GM12872 (cell line): ENCODE measurements around the gene KCNIP1.

Experiments used
- TF ChIP-seq, protein P1 (sequence below): IDR thresholded peaks from 3 replicates; pipeline ENCODE4 v1.5.1; 2011; ENCODE audit warnings: low read depth, mild to moderate bottlenecking, low read length, moderate library complexity; ENCODE audit not compliant: insufficient read depth

Gene KCNIP1

DNA sequence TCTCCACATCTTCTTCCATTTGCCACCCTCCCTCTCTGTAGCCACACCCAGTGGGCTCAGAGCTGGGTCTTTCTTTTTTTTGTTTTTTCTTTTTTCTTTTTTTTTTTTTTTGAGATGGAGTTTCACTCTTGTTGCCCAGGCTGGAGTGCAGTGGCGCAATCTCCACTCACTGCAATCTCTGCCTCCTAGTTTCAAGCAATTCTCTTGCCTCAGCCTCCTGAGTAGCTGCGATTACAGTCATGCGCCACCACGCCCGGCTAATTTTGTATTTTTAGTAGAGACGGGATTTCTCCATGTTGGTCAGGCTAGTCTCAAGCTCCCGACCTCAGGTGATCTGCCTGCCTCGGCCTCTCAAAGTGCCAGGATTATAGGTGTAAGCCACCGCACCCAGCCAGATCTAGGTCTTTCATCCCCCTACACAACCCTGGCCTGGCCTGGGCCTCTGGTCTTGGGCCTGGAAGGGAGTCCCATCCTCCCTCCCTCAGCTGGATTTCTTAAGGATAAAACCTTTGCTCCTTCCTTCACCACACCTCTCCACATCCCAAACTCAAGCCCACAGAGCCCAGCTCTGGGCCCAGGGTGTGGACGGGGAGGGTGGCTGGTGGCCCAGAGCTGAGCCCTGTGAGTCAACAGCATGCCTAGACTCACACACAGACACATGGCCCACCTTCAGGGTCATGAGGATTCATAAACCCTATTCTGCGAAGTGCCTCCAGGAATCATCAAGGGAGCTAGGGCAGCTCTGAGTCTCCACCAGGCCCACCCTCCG lies 18.8 kb upstream of the KCNIP1 start:
- TF ChIP-seq, protein P1, sequence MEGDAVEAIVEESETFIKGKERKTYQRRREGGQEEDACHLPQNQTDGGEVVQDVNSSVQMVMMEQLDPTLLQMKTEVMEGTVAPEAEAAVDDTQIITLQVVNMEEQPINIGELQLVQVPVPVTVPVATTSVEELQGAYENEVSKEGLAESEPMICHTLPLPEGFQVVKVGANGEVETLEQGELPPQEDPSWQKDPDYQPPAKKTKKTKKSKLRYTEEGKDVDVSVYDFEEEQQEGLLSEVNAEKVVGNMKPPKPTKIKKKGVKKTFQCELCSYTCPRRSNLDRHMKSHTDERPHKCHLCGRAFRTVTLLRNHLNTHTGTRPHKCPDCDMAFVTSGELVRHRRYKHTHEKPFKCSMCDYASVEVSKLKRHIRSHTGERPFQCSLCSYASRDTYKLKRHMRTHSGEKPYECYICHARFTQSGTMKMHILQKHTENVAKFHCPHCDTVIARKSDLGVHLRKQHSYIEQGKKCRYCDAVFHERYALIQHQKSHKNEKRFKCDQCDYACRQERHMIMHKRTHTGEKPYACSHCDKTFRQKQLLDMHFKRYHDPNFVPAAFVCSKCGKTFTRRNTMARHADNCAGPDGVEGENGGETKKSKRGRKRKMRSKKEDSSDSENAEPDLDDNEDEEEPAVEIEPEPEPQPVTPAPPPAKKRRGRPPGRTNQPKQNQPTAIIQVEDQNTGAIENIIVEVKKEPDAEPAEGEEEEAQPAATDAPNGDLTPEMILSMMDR: no peak

DNA sequence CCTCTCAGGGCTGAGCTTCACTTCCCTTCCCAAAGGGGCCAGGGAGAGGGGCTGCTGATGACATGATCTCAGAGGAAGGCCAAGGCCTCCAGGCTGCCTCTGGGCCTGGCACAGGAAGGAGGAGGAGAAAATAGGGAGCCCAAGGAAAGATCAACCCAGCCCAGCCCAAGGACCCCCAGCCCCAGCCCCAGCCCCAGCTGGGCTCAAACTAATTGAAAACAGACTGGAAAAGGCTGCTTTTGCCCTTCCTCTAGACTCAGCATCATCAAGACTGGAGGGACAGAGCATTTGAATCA lies 18.3 kb upstream of the KCNIP1 start:
- TF ChIP-seq, protein P1: no peak

DNA sequence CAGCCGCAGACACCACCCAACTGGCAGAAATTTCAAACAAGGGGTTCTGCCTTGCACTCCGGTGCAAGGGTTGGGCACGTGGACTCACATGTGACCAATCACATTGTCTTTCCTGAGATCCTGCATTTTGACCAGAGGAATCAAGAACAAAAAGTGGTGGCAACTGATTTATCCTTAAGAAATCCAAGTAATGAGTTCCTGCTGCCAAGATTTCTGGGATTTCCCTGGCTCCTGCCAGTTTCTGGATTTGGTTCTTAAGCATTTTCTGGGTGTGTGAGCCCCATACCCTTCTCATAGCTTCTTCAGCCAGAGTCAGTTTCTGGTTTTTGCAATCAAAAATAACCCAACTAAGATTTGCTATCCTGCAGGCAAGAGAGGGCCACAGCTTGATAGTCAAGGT lies 17.4 kb upstream of the KCNIP1 start:
- TF ChIP-seq, protein P1: no peak

DNA sequence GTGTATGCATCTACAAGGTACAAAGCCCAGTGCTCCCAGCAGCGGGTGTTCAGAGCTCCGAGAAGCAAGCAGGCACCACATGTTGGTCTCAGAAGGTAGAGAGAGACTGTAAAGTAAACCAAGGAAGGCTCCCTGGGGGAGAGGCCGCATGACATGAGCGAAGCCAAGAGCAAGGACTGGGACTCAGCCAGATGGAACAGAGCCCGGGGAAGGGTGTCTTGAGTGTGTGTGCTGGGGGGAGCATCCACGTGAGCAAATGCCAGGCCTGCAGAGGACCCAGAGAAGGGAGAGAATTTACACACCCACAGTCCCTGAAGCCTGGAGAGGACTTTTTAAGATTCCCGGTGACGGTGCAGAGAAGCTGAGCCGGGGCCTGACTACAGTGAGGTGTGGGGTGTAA lies 15.2 kb upstream of the KCNIP1 start:
- TF ChIP-seq, protein P1: no peak

DNA sequence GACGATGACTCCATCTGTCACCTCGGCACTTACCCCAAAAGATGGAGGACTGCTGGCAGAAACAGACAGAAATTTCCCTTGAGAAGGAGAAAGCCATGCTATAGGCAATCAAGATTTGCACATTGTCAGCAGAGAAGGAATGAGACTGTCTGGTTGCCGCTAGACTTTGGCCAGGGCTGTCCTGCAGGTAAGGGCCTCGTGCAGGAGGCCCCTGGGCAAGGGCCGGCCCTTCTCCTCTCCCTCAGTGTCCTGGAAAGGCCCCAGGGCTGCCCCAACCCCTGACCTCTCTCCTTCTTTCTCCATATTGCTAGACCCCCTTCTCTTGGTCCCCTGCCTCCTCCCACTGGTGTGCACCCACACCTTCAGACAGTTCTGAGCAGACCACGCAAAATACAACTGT lies 14.6 kb upstream of the KCNIP1 start:
- TF ChIP-seq, protein P1: no peak

DNA sequence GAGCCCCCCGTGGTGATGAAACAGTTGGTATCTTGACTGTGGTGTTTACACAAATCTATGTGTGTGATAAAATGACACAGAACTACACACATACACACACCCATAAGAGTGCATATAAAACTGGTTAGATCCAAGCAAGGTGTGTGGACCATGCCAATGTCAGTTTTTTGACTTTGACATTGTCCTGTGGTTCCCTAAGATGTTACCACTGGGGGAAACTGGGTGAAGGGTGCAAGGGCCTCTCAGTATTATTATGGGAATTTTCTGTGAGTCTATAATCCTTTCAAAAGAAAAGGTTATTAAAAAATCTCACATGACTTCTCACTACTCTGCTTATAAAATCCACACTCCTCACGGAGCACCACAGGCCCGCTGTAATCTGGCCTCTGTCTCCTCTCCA lies 13.4 kb upstream of the KCNIP1 start:
- TF ChIP-seq, protein P1: no peak

DNA sequence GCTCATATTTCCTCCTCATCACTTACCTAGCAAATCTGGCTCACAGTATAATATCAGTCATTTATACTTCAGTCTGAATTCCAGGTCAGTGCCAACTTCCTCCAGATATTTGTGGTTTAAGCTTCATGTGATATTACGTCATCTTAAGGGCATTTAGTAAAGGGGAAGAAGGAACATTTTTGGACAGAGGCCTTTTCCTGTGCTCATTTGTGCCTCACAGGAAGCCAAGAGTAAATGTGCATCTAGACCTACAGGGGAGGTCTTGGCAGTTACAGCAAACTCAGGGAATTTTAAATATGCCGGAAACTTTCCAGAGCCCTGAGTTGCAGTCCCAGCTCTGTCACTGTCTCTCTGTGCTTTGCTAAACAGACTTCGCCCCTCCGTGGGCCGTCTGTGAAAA lies 12.3 kb upstream of the KCNIP1 start:
- TF ChIP-seq, protein P1: no peak
